Activated CD8-positive, alpha-beta T cell treated with anti-CD3 and anti-CD28 coated beads for 36 hours (primary cell): ENCODE results near the gene CYP2S1. TPM values are rescaled to one million over a fixed set of nuclear protein-coding genes. Genes with fewer than 3 reads are reported as not detected.

Experiments
- ATAC-seq: fragments of 200-7000 bp; cut with Tn5 transposase; one replicate; pipeline ENCODE4 v1.10.0; 2021; ENCODE audit warnings: mild to moderate bottlenecking, moderate library complexity
- CTCF ChIA-PET: fragments of 350-600 bp; sonication (Branson Sonifier 250); formaldehyde crosslinking; loops from one replicate; lab custom pipeline; 2021; ENCODE audit warnings: antibody characterized with exemption; lab: Charles Lee
- POLR2A ChIA-PET: fragments of 350-600 bp; sonication (Branson Sonifier 250); formaldehyde crosslinking; loops from one replicate; lab custom pipeline; 2021; ENCODE audit warnings: antibody characterized with exemption; lab: Charles Lee
- DNase-seq: peaks from one replicate; pipeline ENCODE4 v3.0.0-alpha.2; 2020
- H3K27ac Mint-ChIP-seq: one replicate; pipeline ENCODE4 v1.8.0; 2021; ENCODE audit warnings: mild to moderate bottlenecking, mixed read lengths
- H3K27me3 Mint-ChIP-seq: one replicate; pipeline ENCODE4 v1.8.0; 2021; ENCODE audit warnings: mixed read lengths
- H3K36me3 Mint-ChIP-seq: one replicate; pipeline ENCODE4 v1.8.0; 2021; ENCODE audit warnings: low read depth, mixed read lengths
- H3K4me1 Mint-ChIP-seq: one replicate; pipeline ENCODE4 v1.8.0; 2021; ENCODE audit warnings: low read depth, mixed read lengths
- H3K4me3 Mint-ChIP-seq: one replicate; pipeline ENCODE4 v1.8.0; 2021; ENCODE audit warnings: mild to moderate bottlenecking, moderate library complexity, mixed read lengths
- H3K9me3 Mint-ChIP-seq: one replicate; pipeline ENCODE4 v1.8.0; 2021; ENCODE audit warnings: mixed read lengths
- intact Hi-C: fragments of 100-400 bp; cut with micrococcal nuclease; formaldehyde crosslinking; loops from one replicate; pipeline ENCODE4 v1.10.0; 2022
- total RNA-seq, 2 experiments: library from RNA; stranded (reverse); gene quantifications; one replicate each; pipeline ENCODE4 v1.2.3, GENCODE V29; 2021
- TF ChIP-seq, protein P1 (sequence below): fragments of 200-600 bp; IDR thresholded peaks from one replicate; pipeline ENCODE4 v1.8.0; 2022; ENCODE audit warnings: antibody characterized with exemption, mild to moderate bottlenecking

The CYP2S1 gene
- total RNA-seq, 2 experiments from 2014 or later: not detected

DNA sequence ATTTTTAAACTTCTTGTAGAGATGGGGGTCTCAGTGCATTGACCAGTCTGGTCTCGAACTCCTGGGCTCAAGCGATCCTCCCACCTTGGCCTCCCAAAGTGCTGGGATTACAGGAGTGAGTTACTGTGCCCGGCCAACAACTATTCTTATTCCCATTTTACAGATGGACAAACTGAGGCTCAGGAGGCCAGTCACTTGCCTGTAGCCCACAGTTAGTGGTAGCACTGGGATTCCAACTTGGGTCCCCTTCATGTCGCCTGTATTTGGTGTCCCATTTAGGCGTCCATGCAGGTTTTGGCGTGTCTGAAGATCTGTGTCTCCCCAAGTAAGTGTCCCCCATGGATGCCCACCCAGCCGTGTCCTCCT, 25.2 kb downstream of the CYP2S1 start:
- H3K27me3 Mint-ChIP-seq: peaks cover 33% of the 10 kb centered on the region

DNA sequence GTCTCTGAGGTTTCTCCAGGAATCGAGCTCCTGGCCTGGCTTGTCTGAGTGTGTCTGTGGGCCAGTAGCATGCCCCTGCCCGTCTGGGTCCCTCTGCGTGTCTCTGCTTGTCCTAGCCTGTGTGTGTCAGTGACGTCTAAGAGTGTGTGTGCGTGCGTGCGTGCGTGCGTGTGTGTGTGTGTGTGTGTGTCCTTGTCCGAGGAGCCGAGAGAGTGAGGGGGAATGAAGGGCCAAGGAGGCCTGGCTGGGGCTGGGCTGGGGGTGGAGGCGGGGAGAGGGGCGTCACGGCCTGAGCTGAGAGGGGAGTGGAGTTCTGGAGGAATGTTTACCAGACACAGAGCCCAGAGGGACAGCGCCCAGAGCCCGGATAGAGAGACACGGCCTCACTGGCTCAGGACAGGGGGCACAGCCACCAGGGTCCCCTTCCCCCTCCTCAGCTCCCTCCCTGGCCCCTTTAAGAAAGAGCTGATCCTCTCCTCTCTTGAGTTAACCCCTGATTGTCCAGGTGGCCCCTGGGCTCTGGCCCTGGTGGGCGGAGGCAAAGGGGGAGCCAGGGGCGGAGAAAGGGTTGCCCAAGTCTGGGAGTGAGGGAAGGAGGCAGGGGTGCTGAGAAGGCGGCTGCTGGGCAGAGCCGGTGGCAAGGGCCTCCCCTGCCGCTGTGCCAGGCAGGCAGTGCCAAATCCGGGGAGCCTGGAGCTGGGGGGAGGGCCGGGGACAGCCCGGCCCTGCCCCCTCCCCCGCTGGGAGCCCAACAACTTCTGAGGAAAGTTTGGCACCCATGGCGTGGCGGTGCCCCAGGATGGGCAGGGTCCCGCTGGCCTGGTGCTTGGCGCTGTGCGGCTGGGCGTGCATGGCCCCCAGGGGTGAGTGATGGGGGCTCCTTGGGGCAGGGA, 25.8 kb downstream of the CYP2S1 start, which contains the start of gene AXL:
Gene AXL, plus strand, starts transcription at position 609 of the 893 bp plus-strand sequence. Its CDS starts 170 bp downstream, at position 779.
- Mint-ChIP-seq H3K4me3 (no peak within 1 kb of the TSS), H3K27ac (no peak within 1 kb of the TSS), H3K9me3 (no peaks in the 10 kb centered on the region), H3K36me3 (no peaks in the 10 kb centered on the region), H3K4me1 (peaks cover 6% of the 10 kb centered on the region), H3K27me3 (peaks cover 33% of the 10 kb centered on the region)
- TF ChIP-seq, protein P1, sequence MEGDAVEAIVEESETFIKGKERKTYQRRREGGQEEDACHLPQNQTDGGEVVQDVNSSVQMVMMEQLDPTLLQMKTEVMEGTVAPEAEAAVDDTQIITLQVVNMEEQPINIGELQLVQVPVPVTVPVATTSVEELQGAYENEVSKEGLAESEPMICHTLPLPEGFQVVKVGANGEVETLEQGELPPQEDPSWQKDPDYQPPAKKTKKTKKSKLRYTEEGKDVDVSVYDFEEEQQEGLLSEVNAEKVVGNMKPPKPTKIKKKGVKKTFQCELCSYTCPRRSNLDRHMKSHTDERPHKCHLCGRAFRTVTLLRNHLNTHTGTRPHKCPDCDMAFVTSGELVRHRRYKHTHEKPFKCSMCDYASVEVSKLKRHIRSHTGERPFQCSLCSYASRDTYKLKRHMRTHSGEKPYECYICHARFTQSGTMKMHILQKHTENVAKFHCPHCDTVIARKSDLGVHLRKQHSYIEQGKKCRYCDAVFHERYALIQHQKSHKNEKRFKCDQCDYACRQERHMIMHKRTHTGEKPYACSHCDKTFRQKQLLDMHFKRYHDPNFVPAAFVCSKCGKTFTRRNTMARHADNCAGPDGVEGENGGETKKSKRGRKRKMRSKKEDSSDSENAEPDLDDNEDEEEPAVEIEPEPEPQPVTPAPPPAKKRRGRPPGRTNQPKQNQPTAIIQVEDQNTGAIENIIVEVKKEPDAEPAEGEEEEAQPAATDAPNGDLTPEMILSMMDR: no peak
- no peak for DNase-seq
- intact Hi-C loops: no loop called here
- ChIA-PET POLR2A (no interaction called here), CTCF (no interaction called here)
- ATAC-seq: no peak

More for the DNA sequence above, 25.2 kb downstream of the CYP2S1 start:
- Mint-ChIP-seq H3K4me1 (peaks cover 3% of the 10 kb centered on the region), H3K27ac (no peak overlapping the region), H3K4me3 (no peak overlapping the region), H3K9me3 (no peaks in the 10 kb centered on the region), H3K36me3 (no peaks in the 10 kb centered on the region)
- TF ChIP-seq, protein P1: no peak
- intact Hi-C loops: no loop called here
- ChIA-PET CTCF (no interaction called here), POLR2A (no interaction called here)
- ATAC-seq (no peak), DNase-seq (no peak)

DNA sequence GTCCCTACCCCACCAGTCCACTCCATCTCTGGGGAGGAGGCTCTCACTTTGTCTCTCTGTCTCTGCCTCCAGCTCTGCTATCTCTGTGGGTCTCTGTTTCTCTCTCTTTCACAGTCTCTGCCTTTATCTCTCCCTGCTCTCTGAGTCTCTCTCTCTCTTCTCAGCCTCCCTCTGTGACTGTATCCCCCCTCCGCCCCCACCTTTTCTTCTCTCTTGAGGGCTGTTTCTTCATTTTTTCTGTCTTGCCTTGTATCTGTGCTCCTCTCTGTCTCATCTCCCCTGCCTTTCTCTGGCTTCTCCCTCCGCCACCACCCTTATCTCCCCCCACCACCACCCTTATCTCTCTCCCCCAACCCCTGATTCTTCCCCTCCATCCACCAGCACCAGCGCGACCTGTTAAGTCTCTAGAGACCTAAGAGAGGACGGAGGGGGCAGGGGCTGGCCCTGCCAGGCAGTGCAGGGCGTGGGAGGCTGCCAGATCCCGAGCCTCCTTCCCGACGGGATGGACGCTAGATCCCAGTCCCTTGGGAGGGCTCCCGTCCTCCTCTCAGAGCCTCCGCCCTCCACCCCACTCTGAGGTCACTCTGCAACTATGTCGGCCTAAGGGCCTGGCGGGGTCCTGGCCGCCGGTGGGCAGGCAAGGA, 27.0 kb downstream of the CYP2S1 start:
- Mint-ChIP-seq H3K4me3 (no peak overlapping the region), H3K9me3 (no peaks in the 10 kb centered on the region), H3K27ac (no peak overlapping the region), H3K36me3 (no peaks in the 10 kb centered on the region), H3K4me1 (peaks cover 14% of the 10 kb centered on the region), H3K27me3 (peaks cover 33% of the 10 kb centered on the region)
- intact Hi-C loops: no loop called here
- ChIA-PET POLR2A (no interaction called here), CTCF (interaction anchor here (1.1 to 1.9 kb wide), 2 partner anchors 41 to 43 kb away, joined by 3 to 5 read pairs; no protein-coding TSS in a partner anchor)
- TF ChIP-seq, protein P1: no peak
- DNase-seq: no peak
- ATAC-seq: peak; percentile 17

DNA sequence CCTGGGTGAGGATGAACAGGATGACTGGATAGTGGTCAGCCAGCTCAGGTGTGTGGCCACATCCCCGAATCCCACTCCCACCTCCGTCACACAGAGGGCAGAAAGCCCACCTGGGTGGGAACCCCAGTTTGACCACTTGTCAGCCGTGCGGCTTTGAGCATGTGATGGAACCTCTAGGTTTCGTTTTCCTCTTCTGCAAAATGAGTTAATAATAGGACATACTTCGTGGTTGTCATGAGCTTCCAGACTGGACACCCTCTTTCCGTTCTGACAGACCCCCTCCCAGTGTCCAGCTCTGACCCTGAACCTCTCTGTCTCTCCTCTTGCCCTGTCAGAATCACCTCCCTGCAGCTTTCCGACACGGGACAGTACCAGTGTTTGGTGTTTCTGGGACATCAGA, 27.8 kb downstream of the CYP2S1 start:
- TF ChIP-seq, protein P1: no peak
- H3K36me3 Mint-ChIP-seq: no peaks in the 10 kb centered on the region
- no peaks in the 10 kb centered on the region for H3K9me3 Mint-ChIP-seq
- H3K4me3 Mint-ChIP-seq: no peak overlapping the region
- CTCF ChIA-PET: interaction anchor here (0.9 to 1.9 kb wide), 3 partner anchors 40 to 101 kb away, joined by 3 to 5 read pairs (median 3); no protein-coding TSS in a partner anchor
- POLR2A ChIA-PET: no interaction called here
- peaks cover 21% of the 10 kb centered on the region for H3K4me1 Mint-ChIP-seq
- no peak overlapping the region for H3K27ac Mint-ChIP-seq
- H3K27me3 Mint-ChIP-seq: peaks cover 38% of the 10 kb centered on the region
- DNase-seq: no peak
- intact Hi-C loops: no loop called here
- ATAC-seq: no peak
